OCI-LY3 (cell line): ENCODE data around the gene ARPC5L.

Experiments used
- H2AFZ ChIP-seq: fragments of 200-600, 300-600 bp; shearing (Covaris generic); 2 replicates; pipeline ENCODE4 v1.6.0; 2014; ENCODE audit warnings: antibody characterized with exemption, low read depth, low read length
- H3K27ac ChIP-seq: fragments of 200-600, 300-600 bp; sonication (generic); 2 replicates; pipeline ENCODE4 v1.5.1; 2014; ENCODE audit warnings: mild to moderate bottlenecking, low read length, moderate library complexity, mixed read lengths
- H3K27me3 ChIP-seq: fragments of 200-600, 300-600 bp; sonication (generic); 2 replicates; pipeline ENCODE4 v1.6.1; 2014; ENCODE audit warnings: low read depth, low read length, mixed read lengths
- H3K36me3 ChIP-seq: fragments of 200-600, 300-600 bp; sonication (generic); replicated peaks from 2 replicates; pipeline ENCODE3; 2014; ENCODE audit warnings: low read depth, low read length, mixed read lengths
- H3K4me1 ChIP-seq: fragments of 300-600, 200-600 bp; sonication (generic); 2 replicates; pipeline ENCODE4 v1.6.1; 2014; ENCODE audit warnings: low read length, mixed read lengths
- H3K4me2 ChIP-seq: fragments of 200-600, 300-600 bp; sonication (generic); 2 replicates; pipeline ENCODE4 v1.6.1; 2014; ENCODE audit warnings: low read length, mixed read lengths
- H3K4me3 ChIP-seq: fragments of 300-600, 200-600 bp; sonication (generic); 2 replicates; pipeline ENCODE4 v1.5.1; 2014; ENCODE audit warnings: antibody characterized with exemption, mild to moderate bottlenecking, low read length, moderate library complexity
- H3K79me2 ChIP-seq: fragments of 300-600, 200-600 bp; shearing (Covaris generic); 2 replicates; pipeline ENCODE4 v1.6.1; 2014; ENCODE audit warnings: mild to moderate bottlenecking, low read length, mixed read lengths
- H3K9ac ChIP-seq: fragments of 300-600, 200-600 bp; shearing (Covaris generic); 2 replicates; pipeline ENCODE4 v1.6.0; 2014; ENCODE audit warnings: mild to moderate bottlenecking, low read length, moderate library complexity
- H3K9me3 ChIP-seq: fragments of 200-600, 300-600 bp; shearing (Covaris generic); 2 replicates; pipeline ENCODE4 v1.6.1; 2014; ENCODE audit warnings: low read length, mixed read lengths; ENCODE audit not compliant: insufficient read depth
- H4K20me1 ChIP-seq: fragments of 200-600, 300-600 bp; sonication (generic); 2 replicates; pipeline ENCODE4 v1.6.1; 2016; ENCODE audit warnings: low read length, mixed read lengths; ENCODE audit not compliant: insufficient read depth
- CTCF ChIP-seq: fragments of 200-600, 300-600 bp; sonication (generic); IDR thresholded peaks from 2 replicates; pipeline ENCODE4 v1.5.1; 2014; ENCODE audit warnings: antibody characterized with exemption, low read length, low read depth
- EZH2phosphoT487 ChIP-seq: fragments of 200-600 bp; shearing (Covaris generic); IDR thresholded peaks from 2 replicates; pipeline ENCODE4 v1.6.1; 2018; ENCODE audit warnings: antibody characterized with exemption, mixed run types, low read depth

ARPC5L gene

GRCh38 chr9:124906966-124907365, 45.0 kb downstream of the ARPC5L start:
- no peak overlapping the region for H3K9ac ChIP-seq
- H3K79me2 ChIP-seq = no peaks in the 10 kb centered on the region
- H4K20me1 ChIP-seq = no peaks in the 10 kb centered on the region
- H3K9me3 ChIP-seq = no peaks in the 10 kb centered on the region
- H3K27me3 ChIP-seq = no peaks in the 10 kb centered on the region
- no peak overlapping the region for H2AFZ ChIP-seq
- no peak overlapping the region for H3K4me2 ChIP-seq
- H3K4me3 ChIP-seq = no peak overlapping the region
- no peaks in the 10 kb centered on the region for H3K4me1 ChIP-seq
- TF ChIP-seq CTCF = no peak
- TF ChIP-seq EZH2phosphoT487 = no peak
- H3K27ac ChIP-seq = no peak overlapping the region
- H3K36me3 ChIP-seq = peaks cover 4% of the 10 kb centered on the region

- H3K4me1 ChIP-seq = no peaks in the 10 kb centered on the region
- no peaks in the 10 kb centered on the region for H4K20me1 ChIP-seq
- H3K79me2 ChIP-seq = no peaks in the 10 kb centered on the region
- H3K27ac ChIP-seq = no peak overlapping the region
- H3K9me3 ChIP-seq = no peaks in the 10 kb centered on the region
- no peak for TF ChIP-seq CTCF
- no peak for TF ChIP-seq EZH2phosphoT487
- no peaks in the 10 kb centered on the region for H3K27me3 ChIP-seq
- peaks cover 4% of the 10 kb centered on the region for H3K36me3 ChIP-seq
- H3K4me2 ChIP-seq = no peak overlapping the region
- H3K4me3 ChIP-seq = no peak overlapping the region
- H3K9ac ChIP-seq = no peak overlapping the region
- no peak overlapping the region for H2AFZ ChIP-seq
These were observed 46.2 kb downstream of the ARPC5L start for GRCh38 chr9:124908098-124908497.

- no peaks in the 10 kb centered on the region for H4K20me1 ChIP-seq
- no peak overlapping the region for H3K4me3 ChIP-seq
- H3K79me2 ChIP-seq = no peaks in the 10 kb centered on the region
- H3K36me3 ChIP-seq = peaks cover 8% of the 10 kb centered on the region
- no peak overlapping the region for H3K4me2 ChIP-seq
- no peak for TF ChIP-seq EZH2phosphoT487
- no peak for TF ChIP-seq CTCF
- no peaks in the 10 kb centered on the region for H3K9me3 ChIP-seq
- no peak overlapping the region for H2AFZ ChIP-seq
- H3K4me1 ChIP-seq = no peaks in the 10 kb centered on the region
- no peak overlapping the region for H3K27ac ChIP-seq
- H3K9ac ChIP-seq = no peak overlapping the region
- no peaks in the 10 kb centered on the region for H3K27me3 ChIP-seq
These were observed 49.8 kb downstream of the ARPC5L start for GRCh38 chr9:124911766-124912165.

- Histone ChIP-seq H3K27me3 (no peaks in the 10 kb centered on the region), H3K27ac (no peak overlapping the region), H3K79me2 (no peaks in the 10 kb centered on the region), H3K36me3 (peaks cover 8% of the 10 kb centered on the region), H3K4me2 (no peak overlapping the region), H3K4me3 (no peak overlapping the region), H3K4me1 (no peaks in the 10 kb centered on the region), H3K9ac (no peak overlapping the region), H4K20me1 (no peaks in the 10 kb centered on the region), H2AFZ (no peak overlapping the region), H3K9me3 (no peaks in the 10 kb centered on the region)
- TF ChIP-seq CTCF (no peak), EZH2phosphoT487 (no peak)
These were observed 51.4 kb downstream of the ARPC5L start for GRCh38 chr9:124913378-124913777.
